HG03280 (cell line): ENCODE results near the gene FEM1B.

Experiments
- ATAC-seq: cut with Tn5 transposase; IDR thresholded peaks from one replicate; pipeline ENCODE4 v1.9.1; 2021; ENCODE audit warnings: mild to moderate bottlenecking, moderate library complexity; ENCODE audit not compliant: unreplicated experiment

FEM1B gene

DNA sequence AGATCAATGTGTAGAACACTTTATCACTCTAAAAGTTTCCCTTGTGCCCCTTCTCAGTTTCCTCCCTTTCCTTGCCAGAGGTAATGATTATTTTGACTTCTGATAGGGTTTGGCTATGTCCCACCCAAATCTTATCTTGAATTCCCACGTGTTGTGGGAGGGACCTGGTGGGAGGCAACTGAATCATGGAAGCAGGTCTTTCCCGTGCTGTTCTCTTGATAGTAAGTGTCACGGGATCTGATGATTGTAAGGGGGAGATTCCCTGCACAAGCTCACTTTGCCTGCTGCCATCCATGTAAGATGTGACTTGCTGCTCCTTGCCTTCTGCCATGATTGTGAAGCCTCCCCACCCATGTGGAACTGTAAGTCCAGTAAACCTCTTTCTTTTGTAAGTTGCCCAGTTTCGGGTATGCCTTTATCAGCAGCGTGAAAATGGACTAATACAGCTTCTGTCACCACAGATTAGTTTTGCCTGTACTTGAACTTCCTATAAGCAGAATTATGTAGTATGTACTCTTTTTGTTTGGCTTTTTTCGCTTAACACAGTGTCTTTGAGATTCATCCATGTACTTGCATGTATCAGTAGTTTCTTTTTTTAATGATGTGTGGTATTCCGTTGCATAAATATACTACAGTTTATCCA, 7.2 kb downstream of the FEM1B start:
- no peak for ATAC-seq

DNA sequence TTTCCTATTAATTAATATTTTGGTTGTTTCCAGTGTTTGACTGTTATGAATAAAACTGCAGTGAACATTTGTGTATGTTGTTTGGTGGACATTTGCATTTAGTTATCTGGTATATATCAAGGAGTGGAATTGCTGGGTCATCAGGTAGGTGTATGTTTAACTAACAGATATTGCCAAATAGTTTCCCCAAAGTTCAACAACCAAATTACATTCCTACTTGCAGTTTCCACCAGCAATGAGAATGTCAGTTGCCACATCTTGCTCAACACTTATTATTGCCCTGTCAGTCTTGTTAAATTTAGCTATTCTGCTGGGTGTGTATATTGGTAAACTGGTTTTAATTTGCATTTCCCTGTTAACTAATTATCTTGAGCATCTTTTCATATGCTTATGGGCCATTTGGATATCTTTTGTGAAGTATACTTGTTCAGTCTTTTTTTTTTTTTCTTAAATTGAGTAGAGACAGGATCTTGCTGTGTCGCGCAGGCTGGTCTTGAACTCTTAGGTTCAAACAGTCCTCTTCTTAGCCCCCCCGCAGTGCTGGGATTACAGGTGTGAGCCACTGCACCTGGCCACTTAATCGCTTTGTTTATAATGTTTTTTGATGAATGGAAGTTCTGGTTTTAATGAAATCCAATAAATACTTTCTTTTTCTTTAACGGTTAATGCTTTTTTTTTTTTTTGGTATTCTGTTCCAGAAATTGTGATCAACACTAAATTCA, 7.9 kb downstream of the FEM1B start:
- no peak for ATAC-seq

GRCh38 chr15:68286256-68286655, 8.7 kb downstream of the FEM1B start:
- no peak for ATAC-seq

GRCh38 chr15:68289057-68289456, 11.5 kb downstream of the FEM1B start:
- no peak for ATAC-seq

DNA sequence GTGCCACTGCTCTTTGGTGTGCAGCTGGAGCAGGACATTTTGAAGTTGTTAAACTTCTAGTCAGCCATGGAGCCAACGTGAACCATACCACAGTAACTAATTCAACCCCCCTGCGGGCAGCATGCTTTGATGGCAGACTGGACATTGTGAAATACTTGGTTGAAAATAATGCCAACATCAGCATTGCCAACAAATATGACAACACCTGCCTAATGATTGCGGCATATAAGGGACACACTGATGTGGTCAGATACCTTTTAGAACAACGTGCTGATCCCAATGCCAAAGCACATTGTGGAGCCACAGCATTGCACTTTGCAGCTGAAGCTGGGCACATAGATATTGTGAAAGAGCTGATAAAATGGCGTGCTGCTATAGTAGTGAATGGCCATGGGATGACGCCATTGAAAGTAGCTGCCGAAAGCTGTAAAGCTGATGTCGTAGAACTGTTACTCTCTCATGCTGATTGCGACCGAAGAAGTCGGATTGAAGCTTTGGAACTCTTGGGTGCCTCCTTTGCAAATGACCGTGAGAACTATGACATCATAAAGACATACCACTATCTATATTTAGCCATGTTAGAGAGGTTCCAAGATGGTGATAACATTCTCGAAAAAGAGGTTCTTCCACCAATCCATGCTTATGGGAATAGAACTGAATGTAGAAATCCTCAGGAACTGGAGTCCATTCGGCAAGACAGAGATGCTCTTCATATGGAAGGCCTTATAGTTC, 12.2 kb downstream of the FEM1B start:
- no peak for ATAC-seq

DNA sequence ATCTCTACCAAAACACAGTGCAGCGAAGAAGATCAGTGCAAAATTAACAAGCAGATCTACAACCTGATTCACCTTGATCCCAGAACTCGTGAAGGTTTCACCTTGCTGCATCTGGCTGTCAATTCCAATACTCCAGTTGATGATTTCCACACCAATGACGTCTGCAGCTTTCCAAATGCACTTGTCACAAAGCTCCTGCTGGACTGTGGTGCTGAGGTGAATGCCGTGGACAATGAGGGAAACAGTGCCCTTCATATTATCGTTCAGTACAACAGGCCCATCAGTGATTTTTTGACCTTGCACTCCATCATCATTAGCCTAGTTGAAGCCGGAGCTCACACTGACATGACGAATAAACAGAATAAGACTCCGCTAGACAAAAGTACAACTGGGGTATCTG, 13.2 kb downstream of the FEM1B start:
- no peak for ATAC-seq

DNA sequence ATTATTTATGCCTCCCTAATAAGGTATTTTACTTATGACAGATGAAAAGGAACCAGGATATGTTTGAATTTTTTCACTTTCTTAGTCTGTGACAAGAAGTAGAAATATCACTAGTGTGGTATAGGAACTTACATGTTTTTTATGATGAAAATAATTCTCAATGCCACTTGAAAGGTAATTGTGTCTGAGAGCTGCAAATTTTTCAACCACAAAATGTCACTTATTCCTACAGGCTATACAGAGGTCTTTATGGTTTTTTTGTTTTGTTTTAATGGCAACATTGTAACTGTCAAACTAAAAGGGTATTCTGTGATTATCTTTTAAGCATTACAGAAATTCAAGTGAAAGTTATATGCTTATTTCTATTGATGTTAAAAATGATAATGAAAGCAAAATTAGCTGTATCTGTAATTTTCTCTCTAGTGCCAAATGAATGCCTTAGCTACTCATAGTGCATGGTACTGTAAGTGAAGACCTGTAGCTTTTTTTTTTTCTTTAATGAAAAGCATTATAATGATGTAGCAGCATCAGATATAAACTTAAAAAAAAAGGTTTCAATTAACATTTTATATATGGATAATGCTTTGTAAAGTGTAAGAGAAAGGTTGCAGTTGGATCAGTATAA, 14.7 kb downstream of the FEM1B start:
- ATAC-seq, result no peak

GRCh38 chr15:68292967-68293366, 15.4 kb downstream of the FEM1B start:
- no peak for ATAC-seq

- no peak for ATAC-seq
Measured at GRCh38 chr15:68295014-68295805, 17.7 kb downstream of the FEM1B start.

DNA sequence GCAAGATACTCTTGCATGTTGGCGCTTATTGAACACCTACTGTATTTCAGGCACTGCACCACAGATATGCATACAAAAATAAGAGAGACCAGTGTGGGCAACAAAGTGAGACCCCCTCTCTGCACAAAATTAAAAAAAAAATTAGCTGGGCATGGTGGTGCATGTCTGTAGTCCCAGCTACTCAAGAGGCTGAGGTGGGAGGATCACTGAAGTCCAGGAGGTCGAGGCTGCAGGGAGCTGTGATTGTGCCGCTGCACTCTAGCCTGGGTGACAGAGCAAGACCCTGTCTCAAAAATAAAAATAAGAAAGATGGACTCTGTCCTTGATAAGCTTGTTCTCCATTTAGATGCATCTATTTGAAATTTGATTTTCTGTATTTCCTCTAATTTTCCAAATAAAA, 20.8 kb downstream of the FEM1B start:
- ATAC-seq, result no peak

GRCh38 chr15:68298882-68299381, 21.4 kb downstream of the FEM1B start:
- peak; percentile 86 for ATAC-seq

DNA sequence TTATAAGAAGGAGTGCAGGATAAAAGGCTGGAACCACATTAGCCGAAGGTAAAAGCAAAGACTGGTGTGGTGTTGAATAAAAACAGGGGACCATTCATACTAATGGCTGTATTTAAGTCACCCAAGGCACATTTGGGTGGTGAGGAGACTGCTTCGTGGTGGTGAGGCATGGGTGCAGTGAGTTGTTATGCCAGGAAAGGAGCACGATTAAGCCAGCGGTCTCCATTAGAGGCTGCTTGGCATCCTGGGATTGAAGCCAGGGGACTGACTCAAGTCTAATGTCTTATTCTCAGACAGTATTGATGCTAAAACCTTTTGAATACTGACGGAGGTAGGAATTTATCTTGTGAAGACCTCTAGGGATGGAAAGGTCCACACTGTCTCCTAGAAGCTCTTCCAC, 21.9 kb downstream of the FEM1B start:
- ATAC-seq, result peak; percentile 9

- ATAC-seq, result no peak
Measured at GRCh38 chr15:68300115-68300940, 22.8 kb downstream of the FEM1B start.

DNA sequence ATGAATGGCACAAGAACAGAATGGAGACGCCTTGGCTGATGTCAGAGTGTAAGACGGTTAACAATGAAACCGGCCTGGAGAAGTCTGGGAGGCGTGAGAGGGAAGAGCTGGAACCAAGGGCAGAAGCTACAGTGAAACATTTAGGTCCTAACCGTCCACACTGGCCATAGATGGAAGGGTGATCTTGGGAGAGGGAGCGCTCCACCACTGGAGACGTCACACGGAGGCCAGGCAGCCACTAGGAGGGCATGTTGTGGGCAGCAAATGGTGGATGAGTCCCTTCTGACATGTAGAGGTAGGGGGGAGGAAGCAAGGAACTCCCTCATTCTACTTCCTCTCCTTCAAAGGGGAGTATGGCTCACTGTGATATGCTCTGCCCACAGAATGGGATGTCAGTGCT, 23.8 kb downstream of the FEM1B start:
- ATAC-seq, result no peak

GRCh38 chr15:68302729-68303128, 25.2 kb downstream of the FEM1B start:
- no peak for ATAC-seq

- no peak for ATAC-seq
Measured at GRCh38 chr15:68303134-68303533, 25.6 kb downstream of the FEM1B start.

- no peak for ATAC-seq
Measured at GRCh38 chr15:68303560-68304436, 26.3 kb downstream of the FEM1B start.

DNA sequence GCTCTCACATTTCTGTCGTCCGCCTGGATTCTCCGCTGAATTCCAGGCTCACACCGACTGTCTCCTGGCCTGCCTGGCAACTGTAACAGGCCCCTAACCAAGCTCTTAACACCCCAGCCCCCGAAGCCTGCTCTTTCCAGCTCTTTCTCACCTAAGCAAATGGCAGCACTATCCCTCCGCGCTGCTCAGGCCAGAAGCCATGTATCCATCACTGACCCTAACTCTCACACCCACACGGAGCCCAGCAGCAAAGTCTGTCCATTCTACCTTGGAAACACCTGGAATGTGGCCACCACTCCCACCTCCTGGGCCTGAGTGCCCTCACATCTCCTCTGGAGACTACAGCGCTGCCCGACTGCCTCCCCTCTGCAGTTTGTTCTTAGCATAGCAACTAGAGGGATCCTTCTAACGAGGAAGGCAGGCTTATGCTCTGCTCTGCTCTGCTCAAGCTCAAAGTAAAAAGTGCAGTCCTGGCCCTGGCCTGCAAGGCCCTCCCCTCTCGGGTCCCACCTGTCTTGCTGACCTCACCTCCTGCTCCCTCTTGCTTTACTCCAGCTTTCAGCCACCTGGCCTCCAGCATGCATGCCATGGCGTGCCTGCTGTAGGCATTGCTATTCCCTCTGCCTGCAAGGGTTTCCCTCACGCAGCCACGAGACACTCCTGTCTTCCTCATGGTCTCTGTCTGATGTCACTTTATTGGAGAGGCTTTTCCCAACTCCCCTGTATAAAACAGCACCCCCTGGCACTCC, 27.2 kb downstream of the FEM1B start:
- ATAC-seq, result no peak
